Heart left ventricle (tissue), 16 donors: Measurements from ENCODE around the gene GNAT2. TPM values are rescaled to one million over a fixed set of nuclear protein-coding genes. Genes with fewer than 3 reads are reported as not detected.

ENCODE experiments used
- ATAC-seq, 4 donors: fragments of 200-7000 bp; cut with Tn5 transposase; one replicate each; pipeline ENCODE4 v1.9.1; 2020 to 2022; ENCODE audit warnings: moderate library complexity in 4 of 4, mild to moderate bottlenecking in 3 of 4, moderate number of reproducible peaks in 1 of 4
- DNase-seq, 5 donors: peaks; one replicate each; pipeline ENCODE4 v3.0.0-alpha.2; 2020
- H3K27ac ChIP-seq, 12 donors: fragments of 200-600 bp; sonication (generic) in 4 of 12; one replicate each; pipeline versions ENCODE4 v1.5.0 to v1.8.0; 2016 to 2022; ENCODE audit warnings: mild to moderate bottlenecking in 2 of 12
- H3K27me3 ChIP-seq, 9 donors: fragments of 200-600 bp; sonication (generic) in 2 of 9; one replicate each; pipeline versions ENCODE4 v1.5.1 to v1.8.0; 2016 to 2022; ENCODE audit warnings: mild to moderate bottlenecking in 3 of 9
- H3K36me3 ChIP-seq, 9 donors: fragments of 200-600 bp; sonication (generic) in 2 of 9; one replicate each; pipeline versions ENCODE4 v1.5.0 to v1.8.0; 2018 to 2022; ENCODE audit warnings: mild to moderate bottlenecking in 2 of 9
- H3K4me1 ChIP-seq, 12 donors: fragments of 200-600 bp; sonication (generic) in 4 of 12; one replicate each; pipeline versions ENCODE4 v1.5.0 to v1.8.0; 2016 to 2022; ENCODE audit warnings: mild to moderate bottlenecking in 3 of 12
- H3K4me3 ChIP-seq, 12 donors: fragments of 200-600 bp; sonication (generic) in 4 of 12; one replicate each; pipeline versions ENCODE4 v1.5.0 to v1.8.0; 2017 to 2022; ENCODE audit warnings: mild to moderate bottlenecking in 9 of 12, moderate library complexity in 4 of 12
- H3K9me3 ChIP-seq, 12 donors: fragments of 200-600 bp; sonication (generic) in 4 of 12; one replicate each; pipeline versions ENCODE4 v1.5.0 to v1.8.0; 2016 to 2022; ENCODE audit warnings: mild to moderate bottlenecking in 1 of 12
- POLR2A ChIP-seq, 2 donors: fragments of 450-650 bp; IDR thresholded peaks; one replicate each; pipeline ENCODE4 v1.6.1; 2017; ENCODE audit warnings: antibody characterized with exemption in 2 of 2, mild to moderate bottlenecking in 2 of 2, moderate library complexity in 2 of 2
- WGBS, 4 donors: extraction: QIAGEN DNeasy Blood & Tissue Kit in 2 of 4; methylation state at CpG; one replicate each; pipeline versions ENCODE4 v1.1.5 to v1.1.7; 2013 to 2018; 5-methylcytosine and 5-hydroxymethylcytosine counted together
- intact Hi-C, 10 donors: fragments of 100-400 bp; cut with DNase I; formaldehyde crosslinking; loops; one replicate each; pipeline versions ENCODE4 v1.11.1 to v1.14.2; 2022
- polyA plus RNA-seq, 2 donors: library from polyadenylated mRNA; stranded (reverse); fragments of 200-250 nt; gene quantifications; one replicate each; pipeline ENCODE4 v1.2.3, GENCODE V29; 2013
- total RNA-seq, 9 donors: library from RNA; depleted of rRNA in 2 of 9; stranded (reverse); fragments of >200 nt in 2 of 9; fragmentation: NEBNext Ultra II Directional in 3 of 9; extraction: Animal tissue kit (Norgen Biotek cat#: 25700) in 3 of 9; gene quantifications; one replicate each; pipeline versions ENCODE4 v1.1.0 to v1.2.4, GENCODE V29; 2016 to 2023
- TF ChIP-seq, protein P1 (sequence below), 12 donors: fragments of 200-600 bp; sonication (generic) in 4 of 12; IDR thresholded peaks; one replicate each; pipeline versions ENCODE4 v1.5.0 to v1.8.0; 2018 to 2022; ENCODE audit warnings: antibody characterized with exemption in 12 of 12, mild to moderate bottlenecking in 5 of 12
- donor health status: ischemic (EF 13 %, LVEDD 7.1; RV severe dilation, severe dysfunction).
- donor health status: healthy with polysubstance abuse.
- donor health status: DM: no; HTN: yes; CAD: no.
- donor health status: DM: no; HTN: no; CAD: no.
- donor health status: ischemic (EF 25% LVEDD 6.9; RV normal size, moderate dysfunction).
- donor health status: ischemic (EF 25% LVEDD 5.7; RV mildly dilated, moderate dysfunction).
- donor health status: healthy.
- donor health status: DM: yes; HTN: yes; CAD: no.
- donor health status: ischemic (EF 35%, LVEDD 5.7; RV mildly dilated, moderate dysfunction).
- donor health status: nonischemic (EF 11% LVEDD 7.7; RV severe dilation, severe dysfunction).
- donor health status: DM: yes; HTN: yes; CAD: no.
- donor health status: PGD.
- donor health status: ischemic (EF 29% LVEDD 5.4; RV normal size, mild dysfunction).
- donor health status: nonischemic (EF 23%, LVEDD 6.1; RV moderate dilation, normal function).

Gene GNAT2
- total and polyA plus RNA-seq, 11 donors = not detected

DNA sequence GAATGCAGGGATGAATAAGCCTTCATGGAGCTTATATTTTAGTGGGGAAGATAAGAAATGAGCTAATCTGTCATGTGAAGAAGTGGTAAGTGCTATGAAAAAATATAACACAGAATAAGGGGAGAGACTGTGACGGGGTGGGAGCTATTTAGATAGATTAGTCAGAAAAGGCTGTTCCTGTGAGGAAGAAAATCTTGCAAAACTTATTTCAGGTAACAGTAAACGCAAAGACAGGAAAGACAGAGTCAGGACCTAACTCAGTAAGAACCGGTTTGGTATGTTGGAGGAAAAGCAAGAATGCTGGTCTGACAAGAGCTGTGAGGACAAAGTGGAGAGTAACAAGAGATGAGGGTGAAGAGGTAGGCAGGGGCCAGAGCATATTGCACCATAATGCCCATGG, 49.0 kb downstream of the GNAT2 start:
- WGBS, 4 donors = 27 to 43% (median 38%) methylated on average over 3 of the region's 3 CpGs
- Histone ChIP-seq H3K36me3 (peaks cover 0 to 15% (median 0%) of the 10 kb centered on the region in 9 donors), H3K27me3 (no peaks in the 10 kb centered on the region), H3K4me1 (peaks cover 0 to 95% (median 70%) of the 10 kb centered on the region in 12 donors), H3K27ac (peak overlapping the region in 10 of 12 donors; percentile 0 to 58 (median 28)), H3K4me3 (no peak overlapping the region), H3K9me3 (no peaks in the 10 kb centered on the region)
- TF ChIP-seq, protein P1, sequence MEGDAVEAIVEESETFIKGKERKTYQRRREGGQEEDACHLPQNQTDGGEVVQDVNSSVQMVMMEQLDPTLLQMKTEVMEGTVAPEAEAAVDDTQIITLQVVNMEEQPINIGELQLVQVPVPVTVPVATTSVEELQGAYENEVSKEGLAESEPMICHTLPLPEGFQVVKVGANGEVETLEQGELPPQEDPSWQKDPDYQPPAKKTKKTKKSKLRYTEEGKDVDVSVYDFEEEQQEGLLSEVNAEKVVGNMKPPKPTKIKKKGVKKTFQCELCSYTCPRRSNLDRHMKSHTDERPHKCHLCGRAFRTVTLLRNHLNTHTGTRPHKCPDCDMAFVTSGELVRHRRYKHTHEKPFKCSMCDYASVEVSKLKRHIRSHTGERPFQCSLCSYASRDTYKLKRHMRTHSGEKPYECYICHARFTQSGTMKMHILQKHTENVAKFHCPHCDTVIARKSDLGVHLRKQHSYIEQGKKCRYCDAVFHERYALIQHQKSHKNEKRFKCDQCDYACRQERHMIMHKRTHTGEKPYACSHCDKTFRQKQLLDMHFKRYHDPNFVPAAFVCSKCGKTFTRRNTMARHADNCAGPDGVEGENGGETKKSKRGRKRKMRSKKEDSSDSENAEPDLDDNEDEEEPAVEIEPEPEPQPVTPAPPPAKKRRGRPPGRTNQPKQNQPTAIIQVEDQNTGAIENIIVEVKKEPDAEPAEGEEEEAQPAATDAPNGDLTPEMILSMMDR (IDR thresholded peaks at IDR 0.05) = no peak
- no peak for TF ChIP-seq POLR2A (IDR thresholded peaks at IDR 0.05)
- DNase-seq (no peak), ATAC-seq (peak; percentile 53 to 77 (median 72))
- intact Hi-C loops = no loop called here

DNA sequence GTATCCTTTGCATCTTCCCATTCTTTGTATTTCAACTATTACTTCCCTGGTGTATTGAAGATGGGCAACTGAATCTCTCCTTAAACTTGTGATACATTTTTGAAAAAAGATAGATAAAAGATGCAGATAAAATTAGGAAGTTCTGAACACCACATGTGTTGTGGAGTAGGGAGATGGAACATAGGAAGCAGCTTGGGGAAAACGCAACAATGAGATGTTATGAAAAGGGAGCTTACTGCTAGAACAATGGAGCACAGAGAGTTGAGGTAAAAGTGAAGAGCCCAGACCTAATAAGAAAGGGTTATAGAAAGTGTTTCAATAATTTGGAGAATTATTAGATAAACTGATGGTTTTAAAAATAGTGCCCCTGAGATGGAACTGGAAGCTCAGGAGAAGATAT, 50.1 kb downstream of the GNAT2 start:
- no peak for ATAC-seq
- WGBS, 4 donors = 53 to 71% (median 60%) methylated on average over 1 of the region's 1 CpG
- Histone ChIP-seq H3K27ac (peak overlapping the region in 1 of 12 donors; percentile 33), H3K4me1 (peaks cover 0 to 97% (median 75%) of the 10 kb centered on the region in 12 donors), H3K9me3 (no peaks in the 10 kb centered on the region), H3K4me3 (no peak overlapping the region), H3K36me3 (peaks cover 0 to 6% (median 0%) of the 10 kb centered on the region in 9 donors), H3K27me3 (no peaks in the 10 kb centered on the region)
- intact Hi-C loops = no loop called here
- DNase-seq = no peak
- TF ChIP-seq, protein P1 (IDR thresholded peaks at IDR 0.05) = no peak
- no peak for TF ChIP-seq POLR2A (IDR thresholded peaks at IDR 0.05)

DNA sequence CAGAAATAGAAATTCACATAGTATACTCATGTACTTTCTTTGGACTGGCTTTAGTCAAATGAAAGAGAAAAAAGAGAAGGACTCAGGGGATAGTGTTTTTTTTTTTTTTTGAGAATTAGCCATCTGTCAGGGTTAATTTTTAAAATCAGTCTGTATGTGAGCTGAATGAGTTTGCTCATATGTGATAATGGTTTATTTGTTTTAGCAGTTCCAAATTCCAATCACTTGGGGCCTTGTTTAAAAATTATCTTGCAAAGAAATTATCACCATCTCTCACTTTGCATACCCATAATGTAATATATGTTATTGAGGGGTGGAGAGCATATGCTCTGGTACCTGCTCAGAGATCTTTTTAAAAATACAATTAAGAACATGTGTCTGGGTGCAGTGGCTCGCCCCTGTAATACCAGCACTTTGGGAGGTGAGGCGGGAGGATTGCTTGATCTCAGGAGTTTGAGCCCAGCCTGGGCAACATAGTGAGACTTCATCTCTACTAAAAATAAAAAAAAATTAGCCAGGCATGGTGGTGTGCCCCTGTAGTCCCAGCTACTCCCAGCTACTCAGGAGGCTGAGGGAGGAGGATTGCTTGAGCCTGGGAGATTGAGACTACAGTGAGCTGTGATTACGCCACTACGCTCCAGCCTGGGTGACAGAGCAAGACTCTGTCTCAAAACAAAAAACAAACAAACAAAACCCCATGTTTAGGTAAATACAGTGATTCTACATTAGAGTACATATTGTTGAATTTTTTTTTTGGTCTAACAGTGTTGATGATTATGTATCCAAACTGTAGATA, 51.3 kb downstream of the GNAT2 start:
- DNase-seq = no peak
- Histone ChIP-seq H3K27ac (peak overlapping the region in 1 of 12 donors; percentile 33), H3K27me3 (no peaks in the 10 kb centered on the region), H3K36me3 (no peaks in the 10 kb centered on the region), H3K4me3 (no peak overlapping the region), H3K9me3 (no peaks in the 10 kb centered on the region), H3K4me1 (peaks cover 4 to 97% (median 77%) of the 10 kb centered on the region in 12 donors)
- ATAC-seq = no peak
- TF ChIP-seq POLR2A (IDR thresholded peaks at IDR 0.05) = no peak
- TF ChIP-seq, protein P1 (IDR thresholded peaks at IDR 0.05) = no peak
- intact Hi-C loops = no loop called here
- 95 to 98% (median 98%) methylated on average over 4 of the region's 4 CpGs for WGBS, 4 donors

DNA sequence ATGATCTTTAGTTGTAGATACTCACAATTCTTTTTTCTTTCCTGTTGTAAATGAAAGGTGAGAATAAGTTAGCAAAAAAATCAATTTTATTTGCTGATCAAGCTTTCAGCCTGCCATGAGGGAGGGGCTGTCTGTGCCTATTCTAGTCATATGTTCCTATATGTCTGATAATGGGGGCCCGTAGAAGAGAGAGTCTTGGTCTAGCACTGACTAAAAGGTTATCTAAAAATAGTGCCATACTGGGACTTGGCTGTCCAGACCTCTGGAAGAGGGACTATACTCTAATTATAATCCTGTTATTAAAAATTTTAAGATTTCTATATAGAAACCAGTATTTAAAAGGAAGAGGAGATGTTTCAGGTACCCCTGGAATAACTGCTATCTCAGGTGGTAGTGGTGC, 52.4 kb downstream of the GNAT2 start:
- 39 to 47% (median 45%) methylated on average over 1 of the region's 1 CpG for WGBS, 4 donors
- intact Hi-C loops = no loop called here
- peaks cover 4 to 96% (median 79%) of the 10 kb centered on the region in 12 donors for H3K4me1 ChIP-seq

More for the DNA sequence above, 52.4 kb downstream of the GNAT2 start:
- Histone ChIP-seq H3K27ac (peak overlapping the region in 6 of 12 donors; percentile 4 to 47 (median 15)), H3K9me3 (no peaks in the 10 kb centered on the region), H3K4me3 (no peak overlapping the region), H3K27me3 (no peaks in the 10 kb centered on the region), H3K36me3 (no peaks in the 10 kb centered on the region)
- ATAC-seq = peak; percentile 36 to 64 (median 48)
- no peak for DNase-seq
- TF ChIP-seq, protein P1 (IDR thresholded peaks at IDR 0.05) = no peak
- no peak for TF ChIP-seq POLR2A (IDR thresholded peaks at IDR 0.05)
